ENCODE data around the gene C1orf52.

The C1orf52 gene

GRCh38 chr1:85229574-85230097 lies 29.8 kb downstream of the C1orf52 start:
- no peak for DNase-seq

GRCh38 chr1:85228972-85229371 lies 30.5 kb downstream of the C1orf52 start:
- no peak for DNase-seq

GRCh38 chr1:85225624-85226380 lies 33.7 kb downstream of the C1orf52 start:
- no peak for DNase-seq

- no peak for DNase-seq
Measured at GRCh38 chr1:85224734-85225623, 34.5 kb downstream of the C1orf52 start.

- no peak for DNase-seq
Measured at GRCh38 chr1:85224295-85224694, 35.2 kb downstream of the C1orf52 start.

GRCh38 chr1:85223334-85223733 lies 36.1 kb downstream of the C1orf52 start:
- no peak for DNase-seq

- DNase-seq: no peak
Measured at GRCh38 chr1:85220756-85221201, 38.7 kb downstream of the C1orf52 start.

GRCh38 chr1:85219853-85220610 lies 39.4 kb downstream of the C1orf52 start:
- DNase-seq: no peak

- no peak for DNase-seq
Measured at GRCh38 chr1:85216697-85217096, 42.8 kb downstream of the C1orf52 start.

GRCh38 chr1:85214654-85215053 lies 44.8 kb downstream of the C1orf52 start:
- DNase-seq: no peak

GRCh38 chr1:85208488-85208887 lies 51.0 kb downstream of the C1orf52 start:
- no peak for DNase-seq

GRCh38 chr1:85203573-85204171 lies 55.8 kb downstream of the C1orf52 start:
- no peak for DNase-seq

GRCh38 chr1:85202864-85203255 lies 56.6 kb downstream of the C1orf52 start:
- DNase-seq: no peak

GRCh38 chr1:85202092-85202863 lies 57.2 kb downstream of the C1orf52 start:
- DNase-seq: no peak

- DNase-seq: peak in 1 of 2 experiments; percentile 26
Measured at GRCh38 chr1:85201340-85202091, 57.9 kb downstream of the C1orf52 start.

- DNase-seq: peak; percentile 6 to 55
Measured at GRCh38 chr1:85200463-85201339, 58.8 kb downstream of the C1orf52 start, which contains the start of gene SYDE2. Gene SYDE2, minus strand, starts transcription at chr1:85201016. Its CDS starts 20 bp downstream, at chr1:85200996.

Measured in SW 1271 (cell line).